ENCODE results near the gene RETREG2. TPM values are rescaled to one million over a fixed set of nuclear protein-coding genes. Genes with fewer than 3 reads are reported as not detected.
A peak's percentile ranks its signal among the peaks of the same experiment; 100 is the strongest.

RETREG2 gene
- total and polyA plus RNA-seq, 2 experiments from 2014 or later: 20.7 to 120 TPM

DNA sequence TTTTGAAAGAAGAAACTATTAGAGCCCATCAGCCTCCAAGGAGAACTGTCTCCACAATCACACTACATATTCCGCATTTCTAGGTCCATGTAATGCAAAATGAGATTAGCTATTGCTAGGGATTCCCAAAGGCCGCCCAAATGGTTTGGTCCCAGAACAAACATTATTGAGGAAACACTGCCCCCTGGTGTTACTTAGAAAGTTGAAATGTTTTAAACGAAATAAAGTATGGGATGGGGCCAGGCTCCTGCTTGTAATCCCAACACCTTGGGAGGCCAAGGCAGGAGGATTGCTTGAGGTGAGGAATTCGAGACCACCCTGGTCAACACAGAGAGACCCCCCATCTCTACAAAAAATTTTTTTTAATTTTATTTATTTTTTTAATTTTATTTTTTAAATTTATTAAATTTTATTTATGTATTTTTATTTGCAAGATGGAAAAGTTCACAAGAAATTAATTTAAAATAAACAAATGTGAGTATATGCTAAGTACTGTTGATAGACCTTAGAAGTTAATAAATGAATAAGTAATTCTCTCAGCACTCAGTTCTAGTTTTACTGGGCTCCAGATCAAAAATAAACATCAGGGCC lies 22.9 kb upstream of the RETREG2 start:
- in situ Hi-C loops (cut with MboI): no loop called here
- Histone ChIP-seq H3K9me2 (ENCODE audit: insufficient read depth) (no peaks in the 10 kb centered on the region), H3K79me2 (ENCODE audit: insufficient read depth) (no peaks in the 10 kb centered on the region), H3K4me3 (no peak overlapping the region), H4K20me1 (ENCODE audit: insufficient read depth) (no peaks in the 10 kb centered on the region), H3K9ac (no peak overlapping the region), H2AFZ (no peak overlapping the region), H3K36me3 (ENCODE audit: low read depth) (no peaks in the 10 kb centered on the region), H3K27me3 (replicated peaks; ENCODE audit: insufficient read depth) (no peaks in the 10 kb centered on the region), H3K4me2 (ENCODE audit: unreplicated experiment) (no peak overlapping the region), H3K27ac (no peak overlapping the region), H3K4me1 (ENCODE audit: insufficient read depth) (peaks cover 14% of the 10 kb centered on the region), H3K9me3 (ENCODE audit: low read depth) (no peaks in the 10 kb centered on the region), H3F3A (ENCODE audit: insufficient read depth) (peaks cover 5% of the 10 kb centered on the region; the same call in 1 of the 2 replicates)
- WGBS, 2 experiments (ENCODE audit: low coverage in 1 of 2, low lambda C conversion rate in 2 of 2, missing lambda C conversion rate in 2 of 2): 0 to 4% methylated on average over 4 of the region's 4 CpGs
- DNase-seq: peak; percentile 87
- TF ChIP-seq EZH2phosphoT487 (IDR thresholded peaks at IDR 0.05; ENCODE audit: insufficient read depth, low read depth) (no peak), EZH2 (IDR thresholded peaks at IDR 0.05; ENCODE audit: insufficient read depth, poor library complexity, severe bottlenecking) (no peak)

GRCh38 chr2:219157396-219157795 lies 20.7 kb upstream of the RETREG2 start:
- H3K4me1 ChIP-seq (ENCODE audit: insufficient read depth): peaks cover 14% of the 10 kb centered on the region
- no peak overlapping the region for H3K27ac ChIP-seq
- no peaks in the 10 kb centered on the region for H3K9me3 ChIP-seq (ENCODE audit: low read depth)
- no peaks in the 10 kb centered on the region for H3K9me2 ChIP-seq (ENCODE audit: insufficient read depth)
- in situ Hi-C loops (cut with MboI): no loop called here
- H3K4me2 ChIP-seq (ENCODE audit: unreplicated experiment): no peak overlapping the region
- peaks cover 5% of the 10 kb centered on the region; the same call in 1 of the 2 replicates for H3F3A ChIP-seq (ENCODE audit: insufficient read depth)
- no peaks in the 10 kb centered on the region for H3K27me3 ChIP-seq (replicated peaks; ENCODE audit: insufficient read depth)
- no peak overlapping the region for H2AFZ ChIP-seq
- H4K20me1 ChIP-seq (ENCODE audit: insufficient read depth): no peaks in the 10 kb centered on the region
- H3K4me3 ChIP-seq: no peak overlapping the region
- no peak overlapping the region for H3K9ac ChIP-seq
- H3K79me2 ChIP-seq (ENCODE audit: insufficient read depth): no peaks in the 10 kb centered on the region
- TF ChIP-seq EZH2phosphoT487 (IDR thresholded peaks at IDR 0.05; ENCODE audit: insufficient read depth, low read depth) (no peak), EZH2 (IDR thresholded peaks at IDR 0.05; ENCODE audit: insufficient read depth, poor library complexity, severe bottlenecking) (no peak)
- 90 to 94% methylated on average over 8 of the region's 8 CpGs for WGBS, 2 experiments (ENCODE audit: low coverage in 1 of 2, low lambda C conversion rate in 2 of 2, missing lambda C conversion rate in 2 of 2)
- H3K36me3 ChIP-seq (ENCODE audit: low read depth): no peaks in the 10 kb centered on the region
- DNase-seq: no peak

GRCh38 chr2:219158025-219158424 lies 20.1 kb upstream of the RETREG2 start:
- Histone ChIP-seq H3K9me3 (ENCODE audit: low read depth) (no peaks in the 10 kb centered on the region), H3K4me3 (no peak overlapping the region), H2AFZ (no peak overlapping the region), H3K79me2 (ENCODE audit: insufficient read depth) (no peaks in the 10 kb centered on the region), H3K27me3 (replicated peaks; ENCODE audit: insufficient read depth) (no peaks in the 10 kb centered on the region), H3K4me1 (ENCODE audit: insufficient read depth) (peaks cover 14% of the 10 kb centered on the region), H3K9me2 (ENCODE audit: insufficient read depth) (no peaks in the 10 kb centered on the region), H3K9ac (no peak overlapping the region), H3K36me3 (ENCODE audit: low read depth) (no peaks in the 10 kb centered on the region), H3F3A (ENCODE audit: insufficient read depth) (peaks cover 5% of the 10 kb centered on the region; the same call in 1 of the 2 replicates), H3K4me2 (ENCODE audit: unreplicated experiment) (no peak overlapping the region), H4K20me1 (ENCODE audit: insufficient read depth) (no peaks in the 10 kb centered on the region), H3K27ac (no peak overlapping the region)
- TF ChIP-seq EZH2 (IDR thresholded peaks at IDR 0.05; ENCODE audit: insufficient read depth, poor library complexity, severe bottlenecking) (no peak), EZH2phosphoT487 (IDR thresholded peaks at IDR 0.05; ENCODE audit: insufficient read depth, low read depth) (no peak)
- in situ Hi-C loops (cut with MboI): no loop called here
- no peak for DNase-seq
- WGBS, 2 experiments (ENCODE audit: low coverage in 1 of 2, low lambda C conversion rate in 2 of 2, missing lambda C conversion rate in 2 of 2): 93 to 96% methylated on average over 4 of the region's 4 CpGs

DNA sequence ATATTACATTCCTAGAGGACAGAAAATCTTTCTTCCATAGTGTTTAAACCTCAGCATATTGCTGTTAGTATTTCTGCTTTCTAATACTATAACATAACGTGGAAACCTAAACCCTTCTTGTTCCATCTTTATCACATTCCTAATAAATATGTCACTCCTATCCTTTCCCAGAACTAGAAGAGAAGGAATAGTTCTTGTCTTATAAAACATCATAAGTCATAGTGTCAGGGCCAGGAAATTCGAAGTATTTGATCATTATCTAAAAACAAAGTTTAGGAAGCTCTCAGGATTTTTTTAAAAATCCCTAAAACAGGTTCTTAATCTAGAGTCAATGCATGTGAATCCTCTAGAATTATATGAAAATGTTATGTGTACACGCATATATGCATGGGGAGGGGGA lies 19.5 kb upstream of the RETREG2 start:
- Histone ChIP-seq H3F3A (ENCODE audit: insufficient read depth) (peaks cover 5% of the 10 kb centered on the region; the same call in 1 of the 2 replicates), H3K4me1 (ENCODE audit: insufficient read depth) (peaks cover 14% of the 10 kb centered on the region), H4K20me1 (ENCODE audit: insufficient read depth) (no peaks in the 10 kb centered on the region), H3K79me2 (ENCODE audit: insufficient read depth) (no peaks in the 10 kb centered on the region), H3K9me3 (ENCODE audit: low read depth) (no peaks in the 10 kb centered on the region), H2AFZ (no peak overlapping the region), H3K9me2 (ENCODE audit: insufficient read depth) (no peaks in the 10 kb centered on the region), H3K27ac (no peak overlapping the region), H3K9ac (no peak overlapping the region), H3K4me3 (no peak overlapping the region), H3K4me2 (ENCODE audit: unreplicated experiment) (no peak overlapping the region), H3K27me3 (replicated peaks; ENCODE audit: insufficient read depth) (no peaks in the 10 kb centered on the region), H3K36me3 (ENCODE audit: low read depth) (no peaks in the 10 kb centered on the region)
- 58 to 66% methylated on average over 3 of the region's 3 CpGs for WGBS, 2 experiments (ENCODE audit: low coverage in 1 of 2, low lambda C conversion rate in 2 of 2, missing lambda C conversion rate in 2 of 2)
- TF ChIP-seq EZH2 (IDR thresholded peaks at IDR 0.05; ENCODE audit: insufficient read depth, poor library complexity, severe bottlenecking) (no peak), EZH2phosphoT487 (IDR thresholded peaks at IDR 0.05; ENCODE audit: insufficient read depth, low read depth) (no peak)
- DNase-seq: peak; percentile 12
- in situ Hi-C loops (cut with MboI): no loop called here

Measured in GM23248 (cell line).